Sigmoid colon (tissue), 4 donors: ENCODE measurements around the gene FGF21.

Experiments used
- CTCF ChIP-seq, 4 experiments: fragments of 450-650 bp in 3 of 4; fragments of 200-600 bp in 1 of 4; IDR thresholded peaks; one replicate each; pipeline ENCODE4 v1.5.1; 2016 to 2019; ENCODE audit warnings: antibody characterized with exemption in 4 of 4, mild to moderate bottlenecking in 3 of 4, moderate library complexity in 2 of 4
- POLR2AphosphoS5 ChIP-seq, 4 donors: sonication (generic); formaldehyde crosslinking; IDR thresholded peaks; one replicate each; pipeline ENCODE4 v1.6.1; 2017; ENCODE audit warnings: antibody characterized with exemption in 4 of 4

GRCh38 chr19:48757089-48757675, 1.9 kb downstream of the FGF21 start:
- TF ChIP-seq CTCF (IDR thresholded peaks at IDR 0.05) (no peak), POLR2AphosphoS5 (IDR thresholded peaks at IDR 0.05) (no peak)
